ENCODE results near the gene INO80.
A peak's percentile ranks its signal among the peaks of the same experiment; 100 is the strongest.

The INO80 gene

GRCh38 chr15:41039121-41039520 is 77.0 kb downstream of the INO80 start:
- DNase-seq, result no peak

- no peak for DNase-seq
Measured at GRCh38 chr15:41032079-41032328, 84.1 kb downstream of the INO80 start.

GRCh38 chr15:41031232-41032078 is 84.6 kb downstream of the INO80 start:
- DNase-seq, result no peak

- no peak for DNase-seq
Measured at GRCh38 chr15:41028853-41029252, 87.2 kb downstream of the INO80 start.

- no peak for DNase-seq
Measured at GRCh38 chr15:41025393-41025792, 90.7 kb downstream of the INO80 start.

- DNase-seq, result no peak
Measured at GRCh38 chr15:41024885-41025284, 91.2 kb downstream of the INO80 start.

- no peak for DNase-seq
Measured at GRCh38 chr15:41024131-41024530, 91.9 kb downstream of the INO80 start.

GRCh38 chr15:41022487-41023090 is 93.5 kb downstream of the INO80 start:
- peak; percentile 50 to 54 for DNase-seq

- no peak for DNase-seq
Measured at GRCh38 chr15:41020829-41021228, 95.3 kb downstream of the INO80 start.

GRCh38 chr15:41020311-41020710 is 95.8 kb downstream of the INO80 start:
- no peak for DNase-seq

- no peak for DNase-seq
Measured at GRCh38 chr15:41019174-41019573, 96.9 kb downstream of the INO80 start.

GRCh38 chr15:41018534-41018933 is 97.5 kb downstream of the INO80 start:
- no peak for DNase-seq

GRCh38 chr15:41017066-41017735 is 98.9 kb downstream of the INO80 start:
- peak; percentile 3 to 8 for DNase-seq

- DNase-seq, result peak; percentile 85 to 90
Measured at GRCh38 chr15:41013691-41014414, 102.2 kb downstream of the INO80 start.

GRCh38 chr15:41011055-41011815 is 104.8 kb downstream of the INO80 start:
- DNase-seq, result no peak

- no peak for DNase-seq
Measured at GRCh38 chr15:41010345-41010744, 105.7 kb downstream of the INO80 start.

GRCh38 chr15:41006479-41006878 is 109.6 kb downstream of the INO80 start:
- DNase-seq, result no peak

GRCh38 chr15:41004490-41004889 is 111.6 kb downstream of the INO80 start:
- DNase-seq, result no peak

GRCh38 chr15:41001524-41002214 is 114.4 kb downstream of the INO80 start:
- DNase-seq, result no peak

- no peak for DNase-seq
Measured at GRCh38 chr15:40999190-40999589, 116.9 kb downstream of the INO80 start.

GRCh38 chr15:40995656-40996055 is 120.4 kb downstream of the INO80 start:
- DNase-seq, result no peak

- DNase-seq, result no peak
Measured at GRCh38 chr15:40992825-40993224, 123.3 kb downstream of the INO80 start.
